Vagina (tissue), 2 donors: ENCODE data around the gene ST3GAL5. TPM values are rescaled to one million over a fixed set of nuclear protein-coding genes. Genes with fewer than 3 reads are reported as not detected.
A peak's percentile ranks its signal among the peaks of the same experiment; 100 is the strongest.

Experiments
- DNase-seq, 2 donors: peaks; one replicate each; pipeline ENCODE4 v3.0.0-alpha.2; 2017; ENCODE audit errors: extremely low spot score in 2 of 2
- H3K27ac ChIP-seq: fragments of 200-600 bp; sonication (generic); one replicate; pipeline ENCODE4 v1.5.1; 2019
- H3K27me3 ChIP-seq: fragments of 200-600 bp; sonication (generic); one replicate; pipeline ENCODE4 v1.5.1; 2019
- H3K36me3 ChIP-seq, 2 donors: fragments of 200-600 bp; sonication (generic); one replicate each; pipeline ENCODE4 v1.5.1; 2017 to 2019
- H3K4me1 ChIP-seq: fragments of 200-600 bp; sonication (generic); one replicate; pipeline ENCODE4 v1.5.1; 2019
- H3K4me3 ChIP-seq, 2 donors: fragments of 200-600 bp; sonication (generic); 1 replicate in 1 of 2; 2 replicates in 1 of 2; pipeline ENCODE4 v1.5.1; 2016 to 2019
- H3K9me3 ChIP-seq: fragments of 200-600 bp; sonication (generic); one replicate; pipeline ENCODE4 v1.5.1; 2019
- POLR2A ChIP-seq, 2 donors: fragments of 450-650 bp; IDR thresholded peaks; one replicate each; pipeline ENCODE4 v1.6.1; 2017; ENCODE audit warnings: antibody characterized with exemption in 2 of 2, mild to moderate bottlenecking in 2 of 2, moderate library complexity in 2 of 2
- POLR2AphosphoS5 ChIP-seq, 2 donors: sonication (generic); formaldehyde crosslinking; IDR thresholded peaks; one replicate each; pipeline ENCODE4 v1.9.0; 2017; ENCODE audit warnings: antibody characterized with exemption in 2 of 2, mild to moderate bottlenecking in 2 of 2, low read depth in 1 of 2; ENCODE audit not compliant: insufficient read depth in 1 of 2
- intact Hi-C: fragments of 100-400 bp; cut with DNase I; formaldehyde crosslinking; loops from one replicate; pipeline ENCODE4 v1.15.1; 2023
- total RNA-seq: library from RNA; depleted of rRNA; stranded (reverse); fragments of >200 nt; gene quantifications from one replicate; pipeline ENCODE4 v1.2.3, GENCODE V29; 2016
- TF ChIP-seq, protein P1 (sequence below), 3 experiments: fragments of 450-650 bp in 2 of 3; fragments of 200-600 bp in 1 of 3; sonication (generic) in 1 of 3; IDR thresholded peaks; one replicate each; pipeline ENCODE4 v1.5.1; 2017 to 2019; ENCODE audit warnings: antibody characterized with exemption in 3 of 3, mild to moderate bottlenecking in 2 of 3, moderate library complexity in 2 of 3

Gene ST3GAL5
- total RNA-seq, 1 donor from 2014 or later, result 16.2 TPM

DNA sequence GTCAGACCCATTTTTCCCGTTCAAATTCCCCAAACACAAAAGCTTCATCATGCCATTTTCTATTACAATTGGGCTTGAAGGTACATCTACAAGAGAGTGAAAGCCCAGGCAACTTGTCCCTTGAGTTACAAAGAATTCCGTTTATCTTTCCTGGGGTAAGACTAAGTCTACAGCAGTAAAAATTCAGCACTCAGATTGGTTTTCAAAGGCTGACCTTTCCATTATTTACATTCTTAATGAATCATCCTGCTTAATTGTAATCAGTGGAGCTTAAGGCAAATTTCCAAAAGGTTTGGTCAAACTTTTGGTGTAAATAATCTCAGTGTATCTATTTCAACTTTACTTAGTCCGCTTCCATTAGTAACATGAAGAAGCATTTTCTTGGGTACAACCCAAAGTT is 33.4 kb upstream of the ST3GAL5 start:
- Histone ChIP-seq H3K36me3 (no peaks in the 10 kb centered on the region), H3K4me3 (no peak overlapping the region), H3K27ac (peak overlapping the region; percentile 43), H3K27me3 (no peaks in the 10 kb centered on the region), H3K9me3 (no peaks in the 10 kb centered on the region), H3K4me1 (peaks cover 29% of the 10 kb centered on the region)
- intact Hi-C loops, result no loop called here
- TF ChIP-seq, protein P1, sequence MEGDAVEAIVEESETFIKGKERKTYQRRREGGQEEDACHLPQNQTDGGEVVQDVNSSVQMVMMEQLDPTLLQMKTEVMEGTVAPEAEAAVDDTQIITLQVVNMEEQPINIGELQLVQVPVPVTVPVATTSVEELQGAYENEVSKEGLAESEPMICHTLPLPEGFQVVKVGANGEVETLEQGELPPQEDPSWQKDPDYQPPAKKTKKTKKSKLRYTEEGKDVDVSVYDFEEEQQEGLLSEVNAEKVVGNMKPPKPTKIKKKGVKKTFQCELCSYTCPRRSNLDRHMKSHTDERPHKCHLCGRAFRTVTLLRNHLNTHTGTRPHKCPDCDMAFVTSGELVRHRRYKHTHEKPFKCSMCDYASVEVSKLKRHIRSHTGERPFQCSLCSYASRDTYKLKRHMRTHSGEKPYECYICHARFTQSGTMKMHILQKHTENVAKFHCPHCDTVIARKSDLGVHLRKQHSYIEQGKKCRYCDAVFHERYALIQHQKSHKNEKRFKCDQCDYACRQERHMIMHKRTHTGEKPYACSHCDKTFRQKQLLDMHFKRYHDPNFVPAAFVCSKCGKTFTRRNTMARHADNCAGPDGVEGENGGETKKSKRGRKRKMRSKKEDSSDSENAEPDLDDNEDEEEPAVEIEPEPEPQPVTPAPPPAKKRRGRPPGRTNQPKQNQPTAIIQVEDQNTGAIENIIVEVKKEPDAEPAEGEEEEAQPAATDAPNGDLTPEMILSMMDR (IDR thresholded peaks at IDR 0.05), result no peak
- TF ChIP-seq POLR2AphosphoS5 (IDR thresholded peaks at IDR 0.05; ENCODE audit: insufficient read depth in 1 of 2, low read depth in 1 of 2), result no peak
- no peak for TF ChIP-seq POLR2A (IDR thresholded peaks at IDR 0.05)
- no peak for DNase-seq

DNA sequence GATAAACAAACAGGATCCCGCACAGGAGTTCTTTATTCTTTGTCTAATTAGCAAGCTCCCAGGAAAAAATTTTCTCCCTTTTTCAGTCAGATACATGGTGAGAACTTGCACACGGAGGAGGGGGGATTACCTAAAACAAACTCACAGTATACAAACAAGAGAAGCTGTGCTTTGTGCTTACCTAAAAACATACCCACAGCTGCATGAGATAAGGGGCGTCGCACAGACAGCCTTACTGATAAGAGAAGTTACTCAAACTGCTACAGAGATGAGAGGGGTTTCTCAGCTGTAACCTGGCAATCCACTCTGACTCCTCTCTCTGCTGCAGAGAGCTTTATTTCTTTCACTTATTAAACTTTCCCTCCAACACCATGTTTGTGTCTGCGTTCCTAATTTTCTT is 32.9 kb upstream of the ST3GAL5 start:
- Histone ChIP-seq H3K27ac (peak overlapping the region; percentile 43), H3K4me1 (peaks cover 29% of the 10 kb centered on the region)
- intact Hi-C loops, result no loop called here

DNA sequence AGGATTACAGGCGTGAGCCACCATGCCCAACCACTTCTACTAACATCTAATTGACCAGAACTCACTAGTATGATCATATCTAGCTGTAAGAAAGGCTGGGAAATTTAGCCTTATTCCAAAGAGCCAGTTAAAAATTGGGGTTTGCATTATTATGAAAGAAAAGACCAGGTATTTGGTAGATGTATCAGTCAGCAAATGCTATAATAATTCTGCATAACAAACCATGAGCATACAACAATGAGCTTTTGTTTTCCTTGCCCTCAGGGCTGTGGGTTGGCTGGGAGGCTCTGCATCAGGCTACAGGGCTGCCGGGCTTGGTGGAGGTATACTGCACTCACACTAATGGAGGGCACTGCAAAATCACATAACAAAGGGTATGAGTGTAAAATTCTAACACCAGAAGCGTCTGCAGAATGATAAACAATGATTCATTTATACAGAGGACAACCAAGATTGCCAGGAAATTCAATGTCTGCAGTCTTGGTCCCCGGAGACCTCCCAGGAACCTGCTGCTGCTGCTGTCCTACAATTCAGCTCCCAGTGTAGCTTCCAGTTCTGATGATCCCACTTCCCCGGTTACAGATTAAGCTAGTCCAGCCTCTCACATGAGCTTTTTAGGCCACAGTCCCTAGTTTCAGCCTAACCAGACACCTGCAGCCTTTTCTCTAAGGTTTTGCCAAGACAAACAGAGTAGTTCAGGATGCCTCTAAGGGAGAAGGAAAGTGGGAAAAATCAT is 32.2 kb upstream of the ST3GAL5 start:
- Histone ChIP-seq H3K4me3 (no peak overlapping the region), H3K27me3 (no peaks in the 10 kb centered on the region), H3K4me1 (peaks cover 29% of the 10 kb centered on the region), H3K9me3 (no peaks in the 10 kb centered on the region), H3K36me3 (no peaks in the 10 kb centered on the region), H3K27ac (no peak overlapping the region)
- intact Hi-C loops, result no loop called here
- no peak for TF ChIP-seq POLR2A (IDR thresholded peaks at IDR 0.05)
- no peak for TF ChIP-seq POLR2AphosphoS5 (IDR thresholded peaks at IDR 0.05; ENCODE audit: insufficient read depth in 1 of 2, low read depth in 1 of 2)
- TF ChIP-seq, protein P1 (IDR thresholded peaks at IDR 0.05), result no peak
- no peak for DNase-seq

More for the DNA sequence above, 32.9 kb upstream of the ST3GAL5 start:
- TF ChIP-seq POLR2A (IDR thresholded peaks at IDR 0.05) (no peak), POLR2AphosphoS5 (IDR thresholded peaks at IDR 0.05; ENCODE audit: insufficient read depth in 1 of 2, low read depth in 1 of 2) (no peak)
- TF ChIP-seq, protein P1 (IDR thresholded peaks at IDR 0.05), result no peak
- H3K36me3 ChIP-seq, result no peaks in the 10 kb centered on the region
- no peaks in the 10 kb centered on the region for H3K27me3 ChIP-seq
- no peaks in the 10 kb centered on the region for H3K9me3 ChIP-seq
- no peak for DNase-seq
- H3K4me3 ChIP-seq, result no peak overlapping the region

DNA sequence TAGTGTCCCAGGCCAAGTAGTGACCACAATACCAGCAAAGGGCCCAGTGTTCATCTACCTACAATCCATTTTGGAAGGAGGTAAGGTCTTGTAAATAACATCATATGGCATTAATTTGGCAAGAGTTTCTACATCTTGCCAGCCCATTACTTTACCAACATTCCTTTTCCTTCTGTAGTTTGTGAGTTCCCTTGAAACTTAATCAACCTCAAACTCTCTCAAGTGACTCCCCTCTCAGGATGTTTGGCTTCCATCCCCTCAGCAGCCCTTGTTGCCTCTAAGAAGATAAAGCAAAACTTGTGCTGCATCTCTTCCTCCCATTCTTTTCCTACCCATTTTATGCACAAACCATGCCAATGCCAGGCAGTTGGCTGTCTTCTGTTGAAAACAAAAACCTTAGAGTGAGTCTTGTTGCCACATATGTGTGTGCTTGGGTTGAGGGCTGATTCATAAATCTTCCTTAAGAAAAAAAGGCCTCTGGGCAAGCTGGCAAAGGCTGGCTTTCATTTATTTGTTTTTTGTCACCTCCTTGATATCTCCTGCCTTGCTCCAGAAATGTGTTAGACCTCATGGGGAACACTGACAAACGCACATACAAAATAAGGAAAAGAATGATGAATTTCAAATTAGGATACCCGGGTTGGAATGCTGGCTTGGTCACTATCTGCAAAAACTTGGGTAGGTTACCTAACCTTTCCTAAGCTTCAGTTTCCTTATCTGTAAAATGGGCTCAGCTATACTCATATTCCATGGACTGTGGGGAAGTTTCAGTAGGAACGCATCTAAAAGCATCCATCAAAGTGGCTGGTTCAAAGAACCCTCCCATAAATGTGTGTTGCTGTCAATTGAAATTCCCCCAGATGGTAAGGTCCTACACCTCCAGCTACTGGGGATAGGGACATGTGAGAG is 29.4 kb upstream of the ST3GAL5 start:
- intact Hi-C loops, result no loop called here
- no peak for DNase-seq
- TF ChIP-seq, protein P1 (IDR thresholded peaks at IDR 0.05), result no peak
- TF ChIP-seq POLR2AphosphoS5 (IDR thresholded peaks at IDR 0.05; ENCODE audit: insufficient read depth in 1 of 2, low read depth in 1 of 2) (no peak), POLR2A (IDR thresholded peaks at IDR 0.05) (no peak)
- Histone ChIP-seq H3K36me3 (no peaks in the 10 kb centered on the region), H3K9me3 (no peaks in the 10 kb centered on the region), H3K27me3 (no peaks in the 10 kb centered on the region), H3K4me3 (no peak overlapping the region), H3K4me1 (peaks cover 13% of the 10 kb centered on the region), H3K27ac (no peak overlapping the region)
